Tibial artery (tissue), 4 donors: ENCODE results near the gene EIPR1.
"Not testable (repeated sequence)": the region's sequence is repeated elsewhere in the genome, so short reads cannot be mapped to it uniquely, and the experiment has no call there.

Experiments used
- DNase-seq, 2 donors: peaks; one replicate each; pipeline ENCODE4 v3.0.0-alpha.2; 2019
- H3K27ac ChIP-seq, 2 donors: fragments of 200-600 bp; sonication (generic) in 1 of 2; 1 replicate in 1 of 2; 2 replicates in 1 of 2; pipeline ENCODE4 v1.5.1; 2018 to 2019; ENCODE audit warnings: mild to moderate bottlenecking in 1 of 2
- H3K27me3 ChIP-seq, 2 donors: fragments of 200-600 bp; sonication (generic) in 1 of 2; one replicate each; pipeline versions ENCODE4 v1.5.1 to v1.6.0; 2016 to 2019
- H3K36me3 ChIP-seq, 3 donors: fragments of 200-600 bp; sonication (generic) in 2 of 3; one replicate each; pipeline ENCODE4 v1.5.1; 2016 to 2019; ENCODE audit warnings: mild to moderate bottlenecking in 2 of 3
- H3K4me1 ChIP-seq, 4 donors: fragments of 200-600 bp; sonication (generic) in 2 of 4; 1 replicate in 3 of 4; 2 replicates in 1 of 4; pipeline ENCODE4 v1.5.1; 2016 to 2019
- H3K4me3 ChIP-seq, 2 donors: fragments of 200-600 bp; sonication (generic) in 1 of 2; 1 replicate in 1 of 2; 2 replicates in 1 of 2; pipeline ENCODE4 v1.5.1; 2018 to 2019; ENCODE audit warnings: mild to moderate bottlenecking in 2 of 2
- H3K9me3 ChIP-seq, 3 donors: fragments of 200-600 bp; sonication (generic) in 1 of 3; one replicate each; pipeline ENCODE4 v1.5.1; 2016 to 2019
- CTCF ChIP-seq, 2 experiments: fragments of 200-600 bp in 1 of 2; fragments of 450-650 bp in 1 of 2; IDR thresholded peaks; one replicate each; pipeline ENCODE4 v1.5.1; 2017 to 2019; ENCODE audit warnings: antibody characterized with exemption in 2 of 2, mild to moderate bottlenecking in 1 of 2, moderate library complexity in 1 of 2
- intact Hi-C: fragments of 100-400 bp; cut with DNase I; formaldehyde crosslinking; loops from one replicate; pipeline ENCODE4 v1.15.0; 2023; ENCODE audit warnings: low total_unique reads

The EIPR1 gene

GRCh38 chr2:3185910-3186309 is 191.7 kb downstream of the EIPR1 start:
- no peaks in the 10 kb centered on the region for H3K9me3 ChIP-seq
- DNase-seq = no peak
- H3K4me3 ChIP-seq = no peak overlapping the region
- H3K4me1 ChIP-seq = no peaks in the 10 kb centered on the region
- no peaks in the 10 kb centered on the region for H3K27me3 ChIP-seq
- intact Hi-C loops = no loop called here
- no peak for TF ChIP-seq CTCF (IDR thresholded peaks at IDR 0.05)
- H3K27ac ChIP-seq = no peak overlapping the region
- H3K36me3 ChIP-seq = peaks cover 0 to 38% (median 24%) of the 10 kb centered on the region in 3 donors

- Histone ChIP-seq H3K9me3 (no peaks in the 10 kb centered on the region), H3K27ac (no peak overlapping the region), H3K4me3 (no peak overlapping the region), H3K4me1 (no peaks in the 10 kb centered on the region), H3K27me3 (no peaks in the 10 kb centered on the region), H3K36me3 (peaks cover 0 to 34% (median 18%) of the 10 kb centered on the region in 3 donors)
- no peak for DNase-seq
- intact Hi-C loops = no loop called here
- no peak for TF ChIP-seq CTCF (IDR thresholded peaks at IDR 0.05)
Observed at GRCh38 chr2:3185256-3185655, 192.4 kb downstream of the EIPR1 start.

DNA sequence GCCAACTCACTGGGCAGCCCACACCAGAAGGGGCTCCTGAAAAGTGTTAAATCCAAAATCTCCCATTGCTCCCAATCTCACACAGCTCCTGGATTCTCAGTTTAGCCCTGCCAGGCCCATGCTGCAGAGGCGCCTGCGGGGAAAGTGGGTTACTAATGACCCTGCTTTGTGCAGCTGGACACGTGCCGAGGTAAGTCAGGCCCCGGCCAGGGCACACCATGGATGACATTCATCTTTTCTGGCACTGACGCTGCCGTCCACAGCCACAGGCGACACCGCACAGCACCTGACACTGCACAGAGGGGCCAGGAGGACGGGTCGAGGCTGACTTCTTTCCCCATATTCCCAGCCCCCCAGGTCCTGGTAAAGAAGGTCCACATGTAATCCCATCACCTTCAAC is 193.5 kb downstream of the EIPR1 start:
- no peaks in the 10 kb centered on the region for H3K27me3 ChIP-seq
- H3K36me3 ChIP-seq = peaks cover 0 to 23% (median 7%) of the 10 kb centered on the region in 3 donors
- TF ChIP-seq CTCF (IDR thresholded peaks at IDR 0.05) = no peak
- no peaks in the 10 kb centered on the region for H3K4me1 ChIP-seq
- no peak for DNase-seq
- intact Hi-C loops = no loop called here
- no peak overlapping the region for H3K27ac ChIP-seq
- H3K9me3 ChIP-seq = no peaks in the 10 kb centered on the region
- no peak overlapping the region for H3K4me3 ChIP-seq

DNA sequence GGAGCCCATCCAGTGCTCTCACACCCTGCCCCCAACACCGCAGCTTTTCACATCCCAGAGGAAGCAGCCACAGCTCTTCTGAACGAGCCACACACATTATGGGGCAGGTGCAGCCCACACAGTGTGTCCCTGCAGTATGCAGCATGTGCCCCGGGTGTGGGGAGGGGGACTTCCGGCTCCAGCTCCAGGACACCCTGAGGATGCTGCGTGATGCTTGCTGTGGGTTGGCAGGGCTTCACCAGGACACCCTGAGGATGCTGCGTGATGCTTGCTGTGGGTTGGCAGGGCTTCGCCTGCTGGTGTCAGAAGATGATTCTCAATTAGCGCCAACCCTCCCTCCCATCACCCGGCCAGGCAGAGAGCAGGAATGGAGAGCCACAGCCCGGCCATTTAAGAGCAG is 193.9 kb downstream of the EIPR1 start:
- intact Hi-C loops = no loop called here
- no peak overlapping the region for H3K27ac ChIP-seq
- H3K36me3 ChIP-seq = peaks cover 0 to 21% (median 3%) of the 10 kb centered on the region in 3 donors
- H3K9me3 ChIP-seq = no peaks in the 10 kb centered on the region
- no peak for TF ChIP-seq CTCF (IDR thresholded peaks at IDR 0.05)
- no peak for DNase-seq
- no peaks in the 10 kb centered on the region for H3K4me1 ChIP-seq
- no peak overlapping the region for H3K4me3 ChIP-seq
- H3K27me3 ChIP-seq = no peaks in the 10 kb centered on the region

GRCh38 chr2:3182848-3183247 is 194.8 kb downstream of the EIPR1 start:
- H3K9me3 ChIP-seq = no peaks in the 10 kb centered on the region
- no peaks in the 10 kb centered on the region for H3K4me1 ChIP-seq
- peaks cover 0 to 15% (median 0%) of the 10 kb centered on the region in 3 donors for H3K36me3 ChIP-seq
- TF ChIP-seq CTCF (IDR thresholded peaks at IDR 0.05) = no peak
- no peak overlapping the region for H3K27ac ChIP-seq
- H3K4me3 ChIP-seq = no peak overlapping the region
- no peaks in the 10 kb centered on the region for H3K27me3 ChIP-seq
- intact Hi-C loops = no loop called here
- no peak for DNase-seq

DNA sequence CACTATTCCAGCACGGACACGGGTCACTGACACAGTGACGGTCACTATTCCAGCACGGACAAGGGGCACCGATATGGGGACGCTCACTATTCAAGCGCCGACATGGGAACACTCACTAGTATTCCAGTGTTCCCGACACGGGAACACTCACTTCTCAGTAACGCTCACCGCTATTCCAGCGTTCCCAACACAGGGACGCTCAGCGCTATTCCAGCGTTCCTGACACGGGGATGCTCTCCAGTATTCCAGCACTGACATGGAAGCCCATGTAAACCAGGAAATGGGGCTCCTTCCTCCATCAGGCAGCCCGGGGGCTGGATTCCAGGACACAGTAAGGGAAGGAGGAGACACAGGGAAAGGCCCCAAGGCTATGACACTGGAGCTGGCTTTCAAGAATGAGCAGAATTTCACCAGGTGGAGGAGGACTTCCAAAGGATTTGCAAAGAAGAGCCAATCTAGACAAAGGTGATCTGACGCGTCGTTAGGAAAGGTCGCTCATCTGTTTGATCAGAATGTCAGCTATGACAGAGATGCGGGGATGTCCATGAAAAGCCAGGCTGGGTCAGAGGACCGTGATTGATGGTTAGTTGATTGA is 196.1 kb downstream of the EIPR1 start:
- TF ChIP-seq CTCF (IDR thresholded peaks at IDR 0.05) = no peak
- no peaks in the 10 kb centered on the region for H3K27me3 ChIP-seq
- H3K27ac ChIP-seq = no peak overlapping the region
- H3K9me3 ChIP-seq = no peaks in the 10 kb centered on the region
- intact Hi-C loops = no loop called here
- no peak for DNase-seq
- H3K4me3 ChIP-seq = no peak overlapping the region
- H3K4me1 ChIP-seq = no peaks in the 10 kb centered on the region
- H3K36me3 ChIP-seq = peaks cover 0 to 16% (median 12%) of the 10 kb centered on the region in 3 donors

GRCh38 chr2:3180909-3181221 is 196.8 kb downstream of the EIPR1 start:
- peaks cover 0 to 15% (median 12%) of the 10 kb centered on the region in 3 donors for H3K36me3 ChIP-seq
- intact Hi-C loops, H3K9me3 ChIP-seq, H3K4me1 ChIP-seq, H3K4me3 ChIP-seq, H3K27me3 ChIP-seq, DNase-seq, H3K27ac ChIP-seq: not testable (repeated sequence)
